CD14-positive monocyte (primary cell): ENCODE results near the gene IRF8. TPM values are rescaled to one million over a fixed set of nuclear protein-coding genes. Genes with fewer than 3 reads are reported as not detected.
"Not testable (repeated sequence)": the region's sequence is repeated elsewhere in the genome, so short reads cannot be mapped to it uniquely, and the experiment has no call there.

ENCODE experiments used
- DNase-seq, 3 donors: peaks; one replicate each; pipeline ENCODE4 v3.0.0-alpha.2; 2011 to 2022
- H2AFZ ChIP-seq: 2 replicates; pipeline ENCODE4 v1.6.0; 2012; ENCODE audit warnings: mild to moderate bottlenecking, low read depth, low read length, inconsistent platforms; ENCODE audit not compliant: insufficient read depth, poor library complexity, severe bottlenecking
- H3K27ac ChIP-seq, 2 donors: 1 replicate in 1 of 2; 2 replicates in 1 of 2; pipeline ENCODE4 v1.5.1; 2012 to 2013; ENCODE audit warnings: low read length in 2 of 2, control low read depth in 1 of 2, inconsistent platforms in 1 of 2, low read depth in 1 of 2, mild to moderate bottlenecking in 1 of 2
- H3K27me3 ChIP-seq, 2 donors: one replicate each; pipeline versions ENCODE4 v1.6.0 to v1.6.1; 2011 to 2013; ENCODE audit warnings: low read length in 2 of 2; ENCODE audit not compliant: control insufficient read depth in 2 of 2, insufficient read depth in 2 of 2
- H3K36me3 ChIP-seq, 2 donors: replicated peaks in 1 of 2; 1 replicate in 1 of 2; 2 replicates in 1 of 2; pipeline versions ENCODE4 v1.5.1 to v1.6.1; 2012 to 2013; ENCODE audit warnings: low read length in 2 of 2, control low read depth in 1 of 2, inconsistent platforms in 1 of 2, mild to moderate bottlenecking in 1 of 2; ENCODE audit not compliant: insufficient read depth in 2 of 2, control insufficient read depth in 1 of 2
- H3K4me1 ChIP-seq, 2 donors: 1 replicate in 1 of 2; 2 replicates in 1 of 2; pipeline versions ENCODE4 v1.5.1 to v1.6.1; 2012 to 2013; ENCODE audit warnings: low read length in 2 of 2, control low read depth in 1 of 2, inconsistent platforms in 1 of 2, mild to moderate bottlenecking in 1 of 2, moderate library complexity in 1 of 2; ENCODE audit not compliant: insufficient read depth in 2 of 2, control insufficient read depth in 1 of 2
- H3K4me2 ChIP-seq: replicated peaks from 2 replicates; pipeline ENCODE3; 2012; ENCODE audit warnings: low read length, moderate library complexity, mild to moderate bottlenecking; ENCODE audit not compliant: poor library complexity, severe bottlenecking; ENCODE audit errors: extremely low read depth
- H3K4me3 ChIP-seq, 3 experiments: fragments of 200-600 bp in 1 of 3; sonication (generic) in 1 of 3; replicated peaks in 1 of 3; 1 replicate in 2 of 3; 2 replicates in 1 of 3; pipeline ENCODE4 v1.5.1; 2011 to 2013; ENCODE audit warnings: low read length in 3 of 3, mild to moderate bottlenecking in 3 of 3, control low read depth in 2 of 3, low read depth in 2 of 3, inconsistent platforms in 1 of 3, moderate library complexity in 1 of 3
- H3K79me2 ChIP-seq: 2 replicates; pipeline ENCODE4 v1.6.0; 2012; ENCODE audit warnings: mild to moderate bottlenecking, control low read depth, inconsistent platforms, low read length, moderate library complexity; ENCODE audit not compliant: insufficient read depth
- H3K9ac ChIP-seq: 2 replicates; pipeline ENCODE4 v1.6.0; 2017; ENCODE audit warnings: low read length, mild to moderate bottlenecking; ENCODE audit not compliant: insufficient read depth, poor library complexity, severe bottlenecking
- H3K9me3 ChIP-seq, 2 donors: replicated peaks in 1 of 2; 1 replicate in 1 of 2; 2 replicates in 1 of 2; pipeline versions ENCODE4 v1.5.1 to v1.6.1; 2012 to 2013; ENCODE audit warnings: low read length in 2 of 2, control low read depth in 1 of 2; ENCODE audit not compliant: control insufficient read depth in 1 of 2, insufficient read depth in 1 of 2
- H4K20me1 ChIP-seq: 2 replicates; pipeline ENCODE4 v1.6.0; 2012; ENCODE audit warnings: mild to moderate bottlenecking, low read length, control low read depth, moderate library complexity; ENCODE audit not compliant: insufficient read depth
- H3K27ac Mint-ChIP-seq, 7 donors: one replicate each; pipeline ENCODE4 v1.8.0; 2020; ENCODE audit warnings: mild to moderate bottlenecking in 7 of 7, mixed read lengths in 7 of 7, moderate library complexity in 6 of 7, inconsistent platforms in 2 of 7
- H3K27me3 Mint-ChIP-seq, 3 donors: one replicate each; pipeline ENCODE4 v1.8.0; 2021 to 2022; ENCODE audit warnings: low read depth in 3 of 3, mild to moderate bottlenecking in 3 of 3, mixed read lengths in 3 of 3, moderate library complexity in 3 of 3, inconsistent platforms in 1 of 3
- H3K36me3 Mint-ChIP-seq, 2 donors: one replicate each; pipeline ENCODE4 v1.8.0; 2020; ENCODE audit warnings: mixed read lengths in 2 of 2, inconsistent platforms in 1 of 2, mild to moderate bottlenecking in 1 of 2
- H3K4me1 Mint-ChIP-seq: one replicate; pipeline ENCODE4 v1.8.0; 2020; ENCODE audit warnings: mild to moderate bottlenecking, mixed read lengths
- H3K4me3 Mint-ChIP-seq, 2 donors: one replicate each; pipeline ENCODE4 v1.8.0; 2020; ENCODE audit warnings: mild to moderate bottlenecking in 2 of 2, mixed read lengths in 2 of 2, moderate library complexity in 1 of 2
- H3K9me3 Mint-ChIP-seq, 7 donors: one replicate each; pipeline ENCODE4 v1.8.0; 2020 to 2022; ENCODE audit warnings: mixed read lengths in 7 of 7, mild to moderate bottlenecking in 6 of 7, moderate library complexity in 6 of 7, inconsistent platforms in 2 of 7
- WGBS: methylation state at CpG from one replicate; pipeline ENCODE4 v1.1.5; 2013; ENCODE audit warnings: missing lambda C conversion rate; ENCODE audit not compliant: insufficient coverage; 5-methylcytosine and 5-hydroxymethylcytosine counted together
- intact Hi-C, 2 donors: fragments of 100-400 bp; cut with micrococcal nuclease; formaldehyde crosslinking; loops; one replicate each; pipeline versions ENCODE4 v1.15.0 to v1.15.1; 2023
- polyA plus RNA-seq, 3 donors: library from polyadenylated mRNA; depleted of rRNA in 1 of 3; unstranded in 2 of 3; stranded (reverse) in 1 of 3; fragments of 300-500 nt in 2 of 3; fragments of >200 nt in 1 of 3; fragmentation: Illumina TruSeq in 2 of 3; gene quantifications; 1 replicate in 2 of 3; 2 replicates in 1 of 3; pipeline ENCODE4 v1.2.3, GENCODE V29; 2012 to 2021
- TF ChIP-seq, protein P1 (sequence below): fragments of 200-600 bp; IDR thresholded peaks from one replicate; pipeline ENCODE4 v1.8.0; 2022; ENCODE audit warnings: antibody characterized with exemption, mild to moderate bottlenecking

IRF8 gene
- polyA plus RNA-seq, 3 donors = 157 to 187 (median 184) TPM

DNA sequence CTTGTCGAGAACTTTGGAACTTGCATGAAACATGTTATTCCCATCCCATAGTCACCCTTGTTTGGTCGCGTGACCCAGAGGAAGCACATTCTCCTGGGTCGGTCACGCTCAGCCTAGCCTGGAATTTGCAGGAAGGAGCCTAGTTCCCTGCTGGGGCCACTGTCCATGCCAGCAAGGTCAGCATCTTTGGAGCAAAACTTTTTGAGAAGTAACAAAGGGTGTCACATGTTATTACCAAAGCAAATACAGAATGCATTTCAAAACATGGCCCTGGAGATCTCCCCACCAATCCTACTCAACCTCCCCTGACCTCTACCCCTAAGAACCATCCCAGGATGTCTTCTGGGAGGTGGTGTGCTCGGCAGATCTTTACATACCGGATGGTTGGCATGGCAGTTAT lies 26.2 kb upstream of the IRF8 start:
- WGBS = 67% methylated on average over 4 of the region's 7 CpGs
- Mint-ChIP-seq H3K27me3 (peaks cover 0 to 4% (median 0%) of the 10 kb centered on the region in 3 donors), H3K9me3 (peaks cover 0 to 5% (median 0%) of the 10 kb centered on the region in 7 donors), H3K4me3 (no peak overlapping the region), H3K27ac (peak overlapping the region; percentile 87 to 99 (median 97)), H3K4me1 (peaks cover 67% of the 10 kb centered on the region), H3K36me3 (peaks cover 5 to 10% of the 10 kb centered on the region in 2 donors)
- TF ChIP-seq, protein P1, sequence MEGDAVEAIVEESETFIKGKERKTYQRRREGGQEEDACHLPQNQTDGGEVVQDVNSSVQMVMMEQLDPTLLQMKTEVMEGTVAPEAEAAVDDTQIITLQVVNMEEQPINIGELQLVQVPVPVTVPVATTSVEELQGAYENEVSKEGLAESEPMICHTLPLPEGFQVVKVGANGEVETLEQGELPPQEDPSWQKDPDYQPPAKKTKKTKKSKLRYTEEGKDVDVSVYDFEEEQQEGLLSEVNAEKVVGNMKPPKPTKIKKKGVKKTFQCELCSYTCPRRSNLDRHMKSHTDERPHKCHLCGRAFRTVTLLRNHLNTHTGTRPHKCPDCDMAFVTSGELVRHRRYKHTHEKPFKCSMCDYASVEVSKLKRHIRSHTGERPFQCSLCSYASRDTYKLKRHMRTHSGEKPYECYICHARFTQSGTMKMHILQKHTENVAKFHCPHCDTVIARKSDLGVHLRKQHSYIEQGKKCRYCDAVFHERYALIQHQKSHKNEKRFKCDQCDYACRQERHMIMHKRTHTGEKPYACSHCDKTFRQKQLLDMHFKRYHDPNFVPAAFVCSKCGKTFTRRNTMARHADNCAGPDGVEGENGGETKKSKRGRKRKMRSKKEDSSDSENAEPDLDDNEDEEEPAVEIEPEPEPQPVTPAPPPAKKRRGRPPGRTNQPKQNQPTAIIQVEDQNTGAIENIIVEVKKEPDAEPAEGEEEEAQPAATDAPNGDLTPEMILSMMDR = no peak
- H3K4me2 ChIP-seq = peak overlapping the region; percentile 12
- H3K4me3 ChIP-seq = peak overlapping the region in 1 of 3 experiments; percentile 29
- H3K27ac ChIP-seq = peak overlapping the region; percentile 64 to 80
- H3K79me2 ChIP-seq = no peaks in the 10 kb centered on the region
- DNase-seq = peak in 2 of 3 donors; percentile 36 to 43
- intact Hi-C loops = loop anchor here in 1 of 2 donors (5.0 kb wide), 1 partner anchor 35 kb away; no protein-coding TSS in a partner anchor
- no peaks in the 10 kb centered on the region for H3K27me3 ChIP-seq
- no peaks in the 10 kb centered on the region for H4K20me1 ChIP-seq
- no peaks in the 10 kb centered on the region for H3K36me3 ChIP-seq
- no peak overlapping the region for H2AFZ ChIP-seq
- peaks cover 60 to 65% of the 10 kb centered on the region in 2 donors for H3K4me1 ChIP-seq
- H3K9me3 ChIP-seq = peaks cover 0 to 4% of the 10 kb centered on the region in 2 donors
- no peak overlapping the region for H3K9ac ChIP-seq

DNA sequence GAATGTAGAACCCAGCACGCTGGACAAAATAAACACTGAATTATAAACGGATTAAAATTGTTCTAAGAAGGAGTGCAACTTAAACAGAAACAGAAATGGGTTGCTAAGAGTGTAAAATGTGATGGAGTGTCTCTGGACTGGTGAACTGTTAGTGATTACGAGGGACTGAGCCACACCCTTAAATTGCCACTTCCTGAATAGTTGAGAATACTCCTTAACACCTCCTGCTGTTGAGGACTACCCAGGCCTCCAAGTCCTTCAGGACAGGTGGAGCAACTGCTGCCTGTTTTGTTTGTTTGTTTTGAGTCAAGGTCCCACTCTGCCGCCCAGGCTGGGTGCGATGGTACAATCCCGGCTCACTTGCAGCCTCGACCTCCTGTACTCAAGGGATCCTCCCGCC lies 25.8 kb upstream of the IRF8 start:
- peaks cover 0 to 5% (median 0%) of the 10 kb centered on the region in 7 donors for H3K9me3 Mint-ChIP-seq
- peaks cover 57 to 61% of the 10 kb centered on the region in 2 donors for H3K4me1 ChIP-seq
- H3K36me3 ChIP-seq = no peaks in the 10 kb centered on the region
- peaks cover 0 to 4% of the 10 kb centered on the region in 2 donors for H3K9me3 ChIP-seq
- peaks cover 0 to 3% (median 0%) of the 10 kb centered on the region in 3 donors for H3K27me3 Mint-ChIP-seq
- no peak overlapping the region for H2AFZ ChIP-seq
- intact Hi-C loops = loop anchor here in 1 of 2 donors (5.0 kb wide), 1 partner anchor 34 kb away; no protein-coding TSS in a partner anchor
- H4K20me1 ChIP-seq = no peaks in the 10 kb centered on the region
- H3K79me2 ChIP-seq = no peaks in the 10 kb centered on the region
- H3K4me1 Mint-ChIP-seq = peaks cover 63% of the 10 kb centered on the region
- TF ChIP-seq, protein P1 = no peak
- no peaks in the 10 kb centered on the region for H3K27me3 ChIP-seq
- WGBS = 95% methylated on average over 7 of the region's 8 CpGs
- H3K4me2 ChIP-seq = peak overlapping the region; percentile 12
- H3K27ac ChIP-seq = peak overlapping the region; percentile 64 to 80
- H3K9ac ChIP-seq = no peak overlapping the region
- peak overlapping the region in 1 of 3 experiments; percentile 29 for H3K4me3 ChIP-seq
- H3K36me3 Mint-ChIP-seq = peaks cover 5 to 7% of the 10 kb centered on the region in 2 donors
- peak overlapping the region; percentile 87 to 99 (median 97) for H3K27ac Mint-ChIP-seq
- DNase-seq = peak in 1 of 3 donors; percentile 53
- H3K4me3 Mint-ChIP-seq = no peak overlapping the region

GRCh38 chr16:85874031-85874430 lies 24.9 kb upstream of the IRF8 start:
- H3K27me3 Mint-ChIP-seq, H3K9me3 ChIP-seq, H4K20me1 ChIP-seq, H3K4me3 Mint-ChIP-seq, H3K27me3 ChIP-seq, H2AFZ ChIP-seq, H3K9me3 Mint-ChIP-seq, H3K9ac ChIP-seq, H3K79me2 ChIP-seq, H3K4me2 ChIP-seq, H3K36me3 Mint-ChIP-seq, H3K4me3 ChIP-seq, H3K36me3 ChIP-seq: not testable (repeated sequence)
- Mint-ChIP-seq H3K27ac (peak overlapping the region in 6 of 7 donors; percentile 87 to 99 (median 94)), H3K4me1 (peaks cover 59% of the 10 kb centered on the region)
- intact Hi-C loops = loop anchor here in 1 of 2 donors (5.0 kb wide), 1 partner anchor 33 kb away; no protein-coding TSS in a partner anchor
- Histone ChIP-seq H3K27ac (peak overlapping the region in 1 of 2 donors; percentile 80), H3K4me1 (peaks cover 51 to 52% of the 10 kb centered on the region in 2 donors)
- peak in 2 of 3 donors; percentile 45 to 51 for DNase-seq
- no CpG with 5 or more reads among the region's 5 CpGs for WGBS
